ENCODE data around the gene GRIP2. TPM values are rescaled to one million over a fixed set of nuclear protein-coding genes. Genes with fewer than 3 reads are reported as not detected.

The GRIP2 gene
- polyA plus RNA-seq, 3 donors from 2014 or later = not detected

DNA sequence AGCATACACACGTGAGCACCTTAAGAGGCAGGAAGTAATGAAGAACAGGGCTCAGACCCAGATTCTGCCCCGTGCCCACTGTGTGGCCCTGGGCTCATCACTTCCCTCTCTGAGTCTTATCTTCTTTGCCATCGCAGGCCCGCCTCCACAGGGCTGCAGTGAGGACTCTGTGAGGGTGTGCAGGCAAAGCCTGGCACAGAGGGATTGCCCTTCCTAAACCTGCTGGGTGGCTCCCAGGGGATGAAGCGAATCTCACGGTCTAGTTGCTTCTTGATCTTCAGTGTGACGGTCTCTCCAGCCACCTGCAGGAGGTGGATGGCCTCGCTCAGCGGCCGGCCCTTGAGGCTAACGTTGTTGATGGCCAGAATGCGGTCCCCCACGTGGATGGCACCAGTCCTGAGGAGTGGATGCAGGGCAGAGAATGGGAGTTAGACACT is 32.8 kb downstream of the GRIP2 start:
- H3K36me3 Mint-ChIP-seq = peaks cover 0 to 3% (median 0%) of the 10 kb centered on the region in 3 donors
- H3K27me3 Mint-ChIP-seq (ENCODE audit: low read depth in 3 of 3) = peaks cover 4 to 14% (median 7%) of the 10 kb centered on the region in 3 donors
- no peak overlapping the region for H3K27ac Mint-ChIP-seq
- peaks cover 6 to 12% (median 8%) of the 10 kb centered on the region in 6 donors for H3K9me3 Mint-ChIP-seq
- no peak overlapping the region for H3K4me3 Mint-ChIP-seq
- no peak for DNase-seq
- peaks cover 6% of the 10 kb centered on the region in 2 donors for H3K4me1 Mint-ChIP-seq

- H3K27me3 Mint-ChIP-seq (ENCODE audit: low read depth in 3 of 3) = peaks cover 5 to 14% (median 7%) of the 10 kb centered on the region in 3 donors
- peaks cover 0 to 5% (median 0%) of the 10 kb centered on the region in 3 donors for H3K36me3 Mint-ChIP-seq
- no peak overlapping the region for H3K4me3 Mint-ChIP-seq
- peaks cover 6% of the 10 kb centered on the region in 2 donors for H3K4me1 Mint-ChIP-seq
- peaks cover 6 to 15% (median 13%) of the 10 kb centered on the region in 6 donors for H3K9me3 Mint-ChIP-seq
- no peak for DNase-seq
- no peak overlapping the region for H3K27ac Mint-ChIP-seq
Observed at GRCh38 chr3:14506626-14507304, 33.4 kb downstream of the GRIP2 start.

DNA sequence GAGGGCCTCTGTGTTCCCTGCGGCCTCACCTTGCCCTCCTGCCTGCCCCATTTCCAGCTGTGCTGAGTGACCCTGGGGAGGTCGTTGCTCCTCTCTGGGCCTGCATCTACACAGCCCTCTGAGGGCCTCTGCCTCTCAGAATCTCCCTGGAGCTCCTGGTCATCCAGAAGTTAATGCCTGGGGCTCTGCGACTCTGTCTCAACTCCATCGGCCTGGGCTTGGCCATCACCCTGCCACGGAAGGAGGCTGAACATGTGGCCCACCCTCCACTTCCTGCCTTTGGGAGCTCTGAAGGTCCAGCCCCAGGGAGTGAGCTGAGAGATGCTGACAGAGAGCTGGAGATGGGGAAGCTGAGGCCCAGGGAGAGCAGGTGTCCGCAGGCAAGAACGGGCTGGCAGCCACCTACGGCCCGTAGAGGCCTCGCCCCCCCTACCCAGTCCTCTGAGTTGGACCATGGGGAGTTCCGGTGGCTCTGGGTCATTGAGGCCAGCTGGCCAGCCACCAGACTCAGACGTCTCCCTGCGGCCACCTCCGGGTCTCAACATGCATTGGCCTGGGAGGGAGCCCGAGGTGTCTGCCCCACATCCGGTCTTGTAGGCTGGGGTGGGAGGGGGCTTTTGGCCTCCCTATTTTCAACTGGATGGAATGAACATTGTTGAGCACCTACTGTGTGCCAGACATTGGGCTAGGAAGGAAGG is 34.2 kb downstream of the GRIP2 start:
- Mint-ChIP-seq H3K4me1 (peaks cover 6% of the 10 kb centered on the region in 2 donors), H3K9me3 (peaks cover 7 to 18% (median 15%) of the 10 kb centered on the region in 6 donors)
- no peak for DNase-seq

DNA sequence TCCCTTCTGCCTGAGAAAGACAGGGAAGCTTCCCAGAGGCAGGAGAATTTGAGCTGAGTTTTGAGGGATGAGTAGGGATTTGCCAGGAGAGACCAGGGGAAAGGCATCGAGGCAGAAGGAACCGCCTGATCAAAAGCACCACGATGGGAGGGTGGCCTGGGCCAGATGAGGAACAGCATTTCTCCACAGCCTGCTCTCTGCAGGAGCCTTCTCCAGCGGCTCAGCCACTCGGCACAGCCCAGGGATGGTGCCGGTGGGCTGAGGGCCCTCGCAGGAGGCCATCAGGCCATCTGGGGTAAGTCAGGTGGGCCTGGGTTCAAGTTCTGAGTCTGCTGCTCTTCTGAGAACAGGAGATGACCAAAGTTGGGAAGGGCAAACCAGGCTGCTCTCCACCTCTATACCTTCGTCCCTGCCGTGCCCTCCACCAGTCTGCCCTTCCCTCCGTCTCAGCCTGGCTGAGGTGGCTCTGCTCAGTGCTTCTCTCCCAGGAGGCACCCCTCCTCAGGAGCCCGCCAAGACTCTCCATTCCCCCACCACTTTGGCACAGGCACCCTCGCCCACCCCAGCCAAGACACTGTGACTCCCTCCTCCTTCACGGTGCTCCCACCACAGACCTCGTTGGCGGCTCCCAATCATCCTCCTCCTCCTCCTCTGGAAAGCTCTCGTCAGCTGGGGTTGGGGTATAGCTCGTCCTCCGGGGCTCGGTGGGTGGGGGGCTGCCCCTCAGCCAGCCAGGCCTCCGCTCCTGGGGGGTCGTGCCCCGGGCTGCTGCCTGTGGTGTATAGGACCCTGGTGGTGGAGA is 34.9 kb downstream of the GRIP2 start:
- peaks cover 0 to 5% (median 0%) of the 10 kb centered on the region in 3 donors for H3K36me3 Mint-ChIP-seq

More for the DNA sequence above, 34.2 kb downstream of the GRIP2 start:
- Mint-ChIP-seq H3K36me3 (peaks cover 0 to 5% (median 0%) of the 10 kb centered on the region in 3 donors), H3K27ac (no peak overlapping the region), H3K27me3 (ENCODE audit: low read depth in 3 of 3) (peaks cover 5 to 15% (median 7%) of the 10 kb centered on the region in 3 donors), H3K4me3 (no peak overlapping the region)

GRCh38 chr3:14503706-14504065 is 36.5 kb downstream of the GRIP2 start:
- no peak for DNase-seq
- Mint-ChIP-seq H3K27me3 (ENCODE audit: low read depth in 3 of 3) (peaks cover 1 to 15% (median 2%) of the 10 kb centered on the region in 3 donors), H3K27ac (no peak overlapping the region), H3K9me3 (peaks cover 7 to 18% (median 15%) of the 10 kb centered on the region in 6 donors), H3K4me3 (no peak overlapping the region), H3K4me1 (peaks cover under 1 to 5% of the 10 kb centered on the region in 2 donors), H3K36me3 (peaks cover 0 to 5% (median 0%) of the 10 kb centered on the region in 3 donors)

More for the DNA sequence above, 34.9 kb downstream of the GRIP2 start:
- H3K27me3 Mint-ChIP-seq (ENCODE audit: low read depth in 3 of 3) = peaks cover 5 to 16% (median 5%) of the 10 kb centered on the region in 3 donors
- H3K9me3 Mint-ChIP-seq = peaks cover 7 to 18% (median 15%) of the 10 kb centered on the region in 6 donors
- no peak for DNase-seq
- no peak overlapping the region for H3K27ac Mint-ChIP-seq
- H3K4me1 Mint-ChIP-seq = peaks cover 6% of the 10 kb centered on the region in 2 donors
- no peak overlapping the region for H3K4me3 Mint-ChIP-seq

DNA sequence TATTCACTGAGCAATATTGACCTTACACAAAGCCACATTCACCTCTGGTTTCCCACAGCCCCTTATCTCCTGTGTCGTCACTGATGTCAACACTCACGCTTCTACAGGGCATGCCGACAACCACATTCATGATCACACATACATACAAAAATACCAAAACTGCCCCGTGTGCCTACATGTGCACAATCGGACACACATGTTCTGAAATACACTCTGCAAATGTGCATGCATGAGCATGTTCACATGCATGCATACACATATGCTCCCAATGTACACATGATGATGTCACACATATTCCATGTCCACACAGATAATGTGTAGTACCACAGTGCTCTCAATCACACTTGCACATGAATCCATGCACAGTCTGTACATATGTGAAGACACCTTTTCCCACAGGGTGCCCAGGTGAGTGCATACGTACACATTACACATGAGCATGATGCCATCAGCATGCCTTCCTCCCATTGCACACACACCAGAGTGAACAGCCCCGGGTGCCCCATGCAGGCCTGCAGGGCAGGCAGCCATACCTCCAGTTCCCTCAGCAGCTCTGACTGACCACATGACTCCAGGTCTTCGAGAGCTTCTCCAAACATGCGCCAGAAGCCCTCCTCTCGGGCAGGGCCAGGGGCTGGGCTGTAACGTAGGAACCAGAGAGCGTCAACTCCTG is 37.0 kb downstream of the GRIP2 start:
- H3K27ac Mint-ChIP-seq = no peak overlapping the region
- H3K4me1 Mint-ChIP-seq = no peaks in the 10 kb centered on the region

GRCh38 chr3:14502472-14502871 is 37.7 kb downstream of the GRIP2 start:
- Mint-ChIP-seq H3K36me3 (peaks cover 0 to 5% (median 0%) of the 10 kb centered on the region in 3 donors), H3K27me3 (ENCODE audit: low read depth in 3 of 3) (peaks cover 1 to 17% (median 2%) of the 10 kb centered on the region in 3 donors), H3K9me3 (peaks cover 7 to 18% (median 15%) of the 10 kb centered on the region in 6 donors), H3K27ac (no peak overlapping the region), H3K4me3 (no peak overlapping the region), H3K4me1 (no peaks in the 10 kb centered on the region)
- no peak for DNase-seq

More for the DNA sequence above, 37.0 kb downstream of the GRIP2 start:
- peaks cover 7 to 18% (median 15%) of the 10 kb centered on the region in 6 donors for H3K9me3 Mint-ChIP-seq
- peaks cover 0 to 5% (median 0%) of the 10 kb centered on the region in 3 donors for H3K36me3 Mint-ChIP-seq
- no peak for DNase-seq
- H3K4me3 Mint-ChIP-seq = no peak overlapping the region
- peaks cover 1 to 16% (median 2%) of the 10 kb centered on the region in 3 donors for H3K27me3 Mint-ChIP-seq (ENCODE audit: low read depth in 3 of 3)

DNA sequence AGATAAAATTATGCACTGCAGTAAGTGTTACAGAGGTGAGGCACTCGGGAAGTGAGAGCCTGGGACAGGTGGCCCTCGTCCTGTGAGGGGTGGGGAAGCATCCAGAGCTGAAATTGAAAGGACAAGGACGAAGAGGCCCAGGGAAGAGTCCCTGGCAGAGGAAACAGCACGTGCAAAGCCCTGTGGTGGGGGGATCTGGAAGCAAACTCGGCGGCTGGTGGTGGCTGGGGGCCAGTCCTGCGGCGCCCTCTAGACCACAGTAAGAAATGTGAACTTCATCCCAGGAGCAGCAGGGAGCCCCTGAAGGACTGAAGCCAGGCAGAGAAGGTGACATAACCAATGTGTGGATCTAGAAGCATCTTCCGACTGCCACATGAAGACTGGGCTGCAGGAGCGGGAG is 42.8 kb downstream of the GRIP2 start:
- H3K36me3 Mint-ChIP-seq = peaks cover 0 to 1% (median 0%) of the 10 kb centered on the region in 3 donors
- peaks cover 1 to 9% (median 8%) of the 10 kb centered on the region in 6 donors for H3K9me3 Mint-ChIP-seq
- peaks cover 0 to 14% (median 2%) of the 10 kb centered on the region in 3 donors for H3K27me3 Mint-ChIP-seq (ENCODE audit: low read depth in 3 of 3)
- H3K4me3 Mint-ChIP-seq = no peak overlapping the region
- H3K27ac Mint-ChIP-seq = peak overlapping the region in 1 of 6 donors; percentile 27
- H3K4me1 Mint-ChIP-seq = no peaks in the 10 kb centered on the region
- DNase-seq = no peak

GRCh38 chr3:14496351-14496750 is 43.8 kb downstream of the GRIP2 start:
- peaks cover 0 to 14% (median 1%) of the 10 kb centered on the region in 3 donors for H3K27me3 Mint-ChIP-seq (ENCODE audit: low read depth in 3 of 3)
- H3K4me3 Mint-ChIP-seq = no peak overlapping the region
- DNase-seq = no peak
- H3K9me3 Mint-ChIP-seq = peaks cover 0 to 2% (median 0%) of the 10 kb centered on the region in 6 donors
- no peaks in the 10 kb centered on the region for H3K36me3 Mint-ChIP-seq
- H3K27ac Mint-ChIP-seq = no peak overlapping the region
- H3K4me1 Mint-ChIP-seq = no peaks in the 10 kb centered on the region

GRCh38 chr3:14494973-14495300 is 45.2 kb downstream of the GRIP2 start:
- Mint-ChIP-seq H3K4me3 (no peak overlapping the region), H3K27ac (no peak overlapping the region), H3K27me3 (ENCODE audit: low read depth in 3 of 3) (peaks cover 0 to 12% (median 1%) of the 10 kb centered on the region in 3 donors), H3K4me1 (no peaks in the 10 kb centered on the region), H3K9me3 (no peaks in the 10 kb centered on the region), H3K36me3 (peaks cover 0 to 7% (median 2%) of the 10 kb centered on the region in 3 donors)
- no peak for DNase-seq

- H3K4me3 Mint-ChIP-seq = no peak overlapping the region
- no peaks in the 10 kb centered on the region for H3K9me3 Mint-ChIP-seq
- no peaks in the 10 kb centered on the region for H3K4me1 Mint-ChIP-seq
- peaks cover 0 to 12% (median 1%) of the 10 kb centered on the region in 3 donors for H3K27me3 Mint-ChIP-seq (ENCODE audit: low read depth in 3 of 3)
- no peak for DNase-seq
- peak overlapping the region in 1 of 6 donors; percentile 34 for H3K27ac Mint-ChIP-seq
- peaks cover 0 to 8% (median 4%) of the 10 kb centered on the region in 3 donors for H3K36me3 Mint-ChIP-seq
Observed at GRCh38 chr3:14494279-14494972, 45.7 kb downstream of the GRIP2 start.

- DNase-seq = no peak
- H3K36me3 Mint-ChIP-seq = peaks cover 0 to 12% (median 4%) of the 10 kb centered on the region in 3 donors
- H3K4me1 Mint-ChIP-seq = no peaks in the 10 kb centered on the region
- no peak overlapping the region for H3K4me3 Mint-ChIP-seq
- H3K27ac Mint-ChIP-seq = no peak overlapping the region
- H3K9me3 Mint-ChIP-seq = no peaks in the 10 kb centered on the region
- peaks cover 0 to 6% (median 1%) of the 10 kb centered on the region in 3 donors for H3K27me3 Mint-ChIP-seq (ENCODE audit: low read depth in 3 of 3)
Observed at GRCh38 chr3:14492948-14493881, 46.9 kb downstream of the GRIP2 start.
